ENCODE data around the gene TOE1.

The TOE1 gene

DNA sequence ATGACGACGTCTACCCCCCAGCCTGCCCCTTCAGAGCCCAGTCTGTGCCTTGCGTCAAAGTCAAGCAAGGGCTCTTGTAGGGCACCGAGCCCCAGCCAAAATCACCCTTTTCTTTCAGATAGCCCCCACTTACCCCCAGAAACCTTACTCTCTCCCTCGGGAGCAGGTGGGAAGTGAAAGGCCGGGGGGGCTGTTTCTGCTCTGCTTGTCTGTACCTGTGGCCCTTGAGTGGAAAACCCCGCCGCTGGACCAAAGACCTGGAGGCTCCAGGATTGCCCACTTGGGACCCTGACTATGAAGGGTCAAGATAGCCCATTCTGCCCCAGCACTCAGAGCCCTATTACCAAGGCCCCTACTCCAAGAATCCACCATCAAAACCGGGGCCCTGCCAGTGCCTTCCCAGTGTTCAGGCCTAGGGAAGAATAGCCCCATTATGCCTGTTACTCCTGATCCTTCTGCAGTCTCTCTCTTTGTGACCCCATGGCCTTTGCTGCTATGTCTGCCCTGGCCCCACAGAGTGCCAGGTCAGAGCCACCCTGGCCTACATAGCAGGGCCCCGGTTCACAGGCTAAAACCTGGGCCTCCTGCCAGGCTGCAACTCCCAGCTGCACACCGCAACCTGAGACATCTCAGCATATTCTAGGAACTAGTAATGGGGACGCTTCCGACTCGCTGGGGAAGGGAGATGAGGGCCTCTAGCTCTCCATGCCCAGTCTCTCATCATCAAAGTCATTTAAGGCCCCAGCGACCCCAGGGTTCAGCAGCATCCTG, 35.5 kb upstream of the TOE1 start:
- Histone ChIP-seq H3K4me1 (ENCODE audit: control insufficient read depth, insufficient read depth, low read length) (peaks cover 34% of the 10 kb centered on the region), H3K4me3 (ENCODE audit: low read depth, low read length) (peak overlapping the region; percentile 82), H3K9ac (ENCODE audit: low read depth, low read length) (peak overlapping the region; percentile 93), H3K27me3 (ENCODE audit: control insufficient read depth, insufficient read depth, low read length) (no peaks in the 10 kb centered on the region), H3K27ac (ENCODE audit: low read depth, low read length) (peak overlapping the region; percentile 92), H3K9me3 (ENCODE audit: control insufficient read depth, insufficient read depth, low read length) (no peaks in the 10 kb centered on the region), H3K36me3 (ENCODE audit: control insufficient read depth, insufficient read depth, low read length) (no peaks in the 10 kb centered on the region)

DNA sequence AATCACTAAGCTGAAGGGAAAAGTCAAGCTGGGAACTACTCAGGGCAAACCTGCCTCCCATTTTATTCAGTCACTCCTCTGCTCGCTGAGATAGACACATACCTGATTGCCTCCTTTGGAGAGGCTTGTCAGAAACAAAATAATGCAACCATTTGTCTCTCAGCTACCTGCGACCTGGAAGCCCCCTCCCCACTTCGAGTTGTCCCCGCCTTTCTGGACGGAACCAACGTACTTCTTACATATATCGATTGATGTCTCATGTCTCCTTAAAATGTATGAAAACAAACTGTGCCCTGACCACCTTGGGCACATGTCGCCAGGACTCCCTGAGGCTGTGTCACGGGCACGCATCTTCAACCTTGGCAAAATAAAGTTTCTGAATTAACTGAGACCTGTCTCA, 34.7 kb upstream of the TOE1 start:
- H3K36me3 ChIP-seq (ENCODE audit: control insufficient read depth, insufficient read depth, low read length), result no peaks in the 10 kb centered on the region
- peaks cover 34% of the 10 kb centered on the region for H3K4me1 ChIP-seq (ENCODE audit: control insufficient read depth, insufficient read depth, low read length)
- H3K4me3 ChIP-seq (ENCODE audit: low read depth, low read length), result no peak overlapping the region
- H3K9me3 ChIP-seq (ENCODE audit: control insufficient read depth, insufficient read depth, low read length), result no peaks in the 10 kb centered on the region
- H3K9ac ChIP-seq (ENCODE audit: low read depth, low read length), result no peak overlapping the region
- H3K27ac ChIP-seq (ENCODE audit: low read depth, low read length), result no peak overlapping the region
- H3K27me3 ChIP-seq (ENCODE audit: control insufficient read depth, insufficient read depth, low read length), result no peaks in the 10 kb centered on the region

GRCh38 chr1:45306319-45306718, 33.7 kb upstream of the TOE1 start:
- no peaks in the 10 kb centered on the region for H3K27me3 ChIP-seq (ENCODE audit: control insufficient read depth, insufficient read depth, low read length)
- no peaks in the 10 kb centered on the region for H3K36me3 ChIP-seq (ENCODE audit: control insufficient read depth, insufficient read depth, low read length)
- no peaks in the 10 kb centered on the region; the same call in 1 of the 2 replicates for H3K9me3 ChIP-seq (ENCODE audit: control insufficient read depth, insufficient read depth, low read length)
- H3K4me1 ChIP-seq (ENCODE audit: control insufficient read depth, insufficient read depth, low read length), result peaks cover 34% of the 10 kb centered on the region
- H3K9ac ChIP-seq (ENCODE audit: low read depth, low read length), result no peak overlapping the region; the same call in 1 of the 2 replicates
- H3K27ac ChIP-seq (ENCODE audit: low read depth, low read length), result peak overlapping the region; percentile 60
- no peak overlapping the region for H3K4me3 ChIP-seq (ENCODE audit: low read depth, low read length)

GRCh38 chr1:45306905-45307304, 33.1 kb upstream of the TOE1 start:
- no peak overlapping the region; the same call in 1 of the 2 replicates for H3K4me3 ChIP-seq (ENCODE audit: low read depth, low read length)
- no peaks in the 10 kb centered on the region for H3K36me3 ChIP-seq (ENCODE audit: control insufficient read depth, insufficient read depth, low read length)
- no peak overlapping the region for H3K9ac ChIP-seq (ENCODE audit: low read depth, low read length)
- no peaks in the 10 kb centered on the region; the same call in 1 of the 2 replicates for H3K9me3 ChIP-seq (ENCODE audit: control insufficient read depth, insufficient read depth, low read length)
- no peak overlapping the region for H3K27ac ChIP-seq (ENCODE audit: low read depth, low read length)
- no peaks in the 10 kb centered on the region for H3K27me3 ChIP-seq (ENCODE audit: control insufficient read depth, insufficient read depth, low read length)
- peaks cover 34% of the 10 kb centered on the region for H3K4me1 ChIP-seq (ENCODE audit: control insufficient read depth, insufficient read depth, low read length)

- Histone ChIP-seq H3K9ac (ENCODE audit: low read depth, low read length) (no peak overlapping the region), H3K9me3 (ENCODE audit: control insufficient read depth, insufficient read depth, low read length) (peaks cover 2% of the 10 kb centered on the region; the same call in 1 of the 2 replicates), H3K4me1 (ENCODE audit: control insufficient read depth, insufficient read depth, low read length) (no peaks in the 10 kb centered on the region), H3K27me3 (ENCODE audit: control insufficient read depth, insufficient read depth, low read length) (no peaks in the 10 kb centered on the region), H3K27ac (ENCODE audit: low read depth, low read length) (no peak overlapping the region), H3K36me3 (ENCODE audit: control insufficient read depth, insufficient read depth, low read length) (no peaks in the 10 kb centered on the region), H3K4me3 (ENCODE audit: low read depth, low read length) (no peak overlapping the region)
These were observed 25.7 kb upstream of the TOE1 start for GRCh38 chr1:45314266-45314665.

- no peak overlapping the region for H3K9ac ChIP-seq (ENCODE audit: low read depth, low read length)
- no peaks in the 10 kb centered on the region for H3K27me3 ChIP-seq (ENCODE audit: control insufficient read depth, insufficient read depth, low read length)
- H3K9me3 ChIP-seq (ENCODE audit: control insufficient read depth, insufficient read depth, low read length), result peaks cover 2% of the 10 kb centered on the region; the same call in 1 of the 2 replicates
- H3K27ac ChIP-seq (ENCODE audit: low read depth, low read length), result no peak overlapping the region
- H3K36me3 ChIP-seq (ENCODE audit: control insufficient read depth, insufficient read depth, low read length), result no peaks in the 10 kb centered on the region
- no peak overlapping the region for H3K4me3 ChIP-seq (ENCODE audit: low read depth, low read length)
- peaks cover 12% of the 10 kb centered on the region for H3K4me1 ChIP-seq (ENCODE audit: control insufficient read depth, insufficient read depth, low read length)
These were observed 22.8 kb upstream of the TOE1 start for GRCh38 chr1:45317166-45317565.

DNA sequence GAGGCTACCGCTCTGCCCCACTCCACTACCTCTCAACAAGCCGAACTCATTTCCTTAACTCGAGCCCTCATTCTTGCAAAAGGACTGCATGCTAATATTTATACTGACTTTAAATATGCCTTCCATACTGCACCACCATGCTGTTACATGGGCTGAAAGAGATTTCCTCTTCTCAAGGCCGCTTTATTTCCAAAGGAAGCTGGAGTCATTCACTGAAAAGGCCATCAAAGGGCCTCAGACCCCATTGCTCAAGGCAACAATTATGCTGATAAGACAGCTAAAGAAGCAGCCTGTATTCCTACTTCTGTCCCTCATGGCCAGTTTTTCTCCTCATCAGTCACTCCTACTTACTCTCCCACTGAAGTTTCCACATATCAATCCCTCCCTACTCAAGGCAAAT, 20.2 kb upstream of the TOE1 start:
- H3K4me1 ChIP-seq (ENCODE audit: control insufficient read depth, insufficient read depth, low read length), result peaks cover 17% of the 10 kb centered on the region
- no peak overlapping the region for H3K27ac ChIP-seq (ENCODE audit: low read depth, low read length)
- no peaks in the 10 kb centered on the region for H3K36me3 ChIP-seq (ENCODE audit: control insufficient read depth, insufficient read depth, low read length)
- no peak overlapping the region for H3K9ac ChIP-seq (ENCODE audit: low read depth, low read length)
- H3K4me3 ChIP-seq (ENCODE audit: low read depth, low read length), result no peak overlapping the region
- H3K9me3 ChIP-seq (ENCODE audit: control insufficient read depth, insufficient read depth, low read length), result peaks cover 2% of the 10 kb centered on the region; the same call in 1 of the 2 replicates
- no peaks in the 10 kb centered on the region for H3K27me3 ChIP-seq (ENCODE audit: control insufficient read depth, insufficient read depth, low read length)

GRCh38 chr1:45321444-45321843, 18.5 kb upstream of the TOE1 start:
- no peaks in the 10 kb centered on the region for H3K9me3 ChIP-seq (ENCODE audit: control insufficient read depth, insufficient read depth, low read length)

GRCh38 chr1:45322486-45323040, 17.4 kb upstream of the TOE1 start:
- Histone ChIP-seq H3K27me3 (ENCODE audit: control insufficient read depth, insufficient read depth, low read length) (no peaks in the 10 kb centered on the region), H3K9ac (ENCODE audit: low read depth, low read length) (no peak overlapping the region), H3K4me3 (ENCODE audit: low read depth, low read length) (no peak overlapping the region), H3K4me1 (ENCODE audit: control insufficient read depth, insufficient read depth, low read length) (peaks cover 31% of the 10 kb centered on the region), H3K9me3 (ENCODE audit: control insufficient read depth, insufficient read depth, low read length) (no peaks in the 10 kb centered on the region), H3K27ac (ENCODE audit: low read depth, low read length) (peak overlapping the region; percentile 20), H3K36me3 (ENCODE audit: control insufficient read depth, insufficient read depth, low read length) (no peaks in the 10 kb centered on the region)

More at GRCh38 chr1:45321444-45321843, 18.5 kb upstream of the TOE1 start:
- Histone ChIP-seq H3K36me3 (ENCODE audit: control insufficient read depth, insufficient read depth, low read length) (no peaks in the 10 kb centered on the region), H3K4me3 (ENCODE audit: low read depth, low read length) (peak overlapping the region; percentile 33; the same call in 1 of the 2 replicates), H3K4me1 (ENCODE audit: control insufficient read depth, insufficient read depth, low read length) (peaks cover 20% of the 10 kb centered on the region), H3K27ac (ENCODE audit: low read depth, low read length) (peak overlapping the region; percentile 74), H3K27me3 (ENCODE audit: control insufficient read depth, insufficient read depth, low read length) (no peaks in the 10 kb centered on the region), H3K9ac (ENCODE audit: low read depth, low read length) (peak overlapping the region; percentile 73)

GRCh38 chr1:45325851-45326506, 14.0 kb upstream of the TOE1 start:
- Histone ChIP-seq H3K36me3 (ENCODE audit: control insufficient read depth, insufficient read depth, low read length) (peaks cover 16% of the 10 kb centered on the region), H3K4me3 (ENCODE audit: low read depth, low read length) (peak overlapping the region; percentile 48; the same call in 1 of the 2 replicates)

More at GRCh38 chr1:45325851-45326506, 14.0 kb upstream of the TOE1 start:
- H3K4me1 ChIP-seq (ENCODE audit: control insufficient read depth, insufficient read depth, low read length), result peaks cover 47% of the 10 kb centered on the region
- no peaks in the 10 kb centered on the region for H3K27me3 ChIP-seq (ENCODE audit: control insufficient read depth, insufficient read depth, low read length)
- peak overlapping the region; percentile 38 for H3K9ac ChIP-seq (ENCODE audit: low read depth, low read length)
- no peak overlapping the region for H3K27ac ChIP-seq (ENCODE audit: low read depth, low read length)
- no peaks in the 10 kb centered on the region for H3K9me3 ChIP-seq (ENCODE audit: control insufficient read depth, insufficient read depth, low read length)

Measured in HUES48 (cell line).